ENCODE results near the gene SP140. TPM values are rescaled to one million over a fixed set of nuclear protein-coding genes. Genes with fewer than 3 reads are reported as not detected.
A peak's percentile ranks its signal among the peaks of the same experiment; 100 is the strongest.

Gene SP140
- total RNA-seq (100 to 1,000 TPM; 108 to 111 TPM), polyA plus RNA-seq (34.0 TPM)

- Mint-ChIP-seq H3K36me3 (peaks cover 5 to 22% (median 8%) of the 10 kb centered on the region in 3 donors), H3K9me3 (peaks cover 0 to 8% (median 3%) of the 10 kb centered on the region in 5 donors), H3K27ac (peak within 1 kb of the TSS; percentile 96 to 100 (median 98)), H3K4me1 (peaks cover 57 to 85% (median 74%) of the 10 kb centered on the region in 3 donors), H3K27me3 (no peaks in the 10 kb centered on the region), H3K4me3 (peak within 1 kb of the TSS; percentile 90 to 95 (median 91))
- no peaks in the 10 kb centered on the region for H3K27me3 ChIP-seq (ENCODE audit: insufficient read depth, low read length, poor library complexity, severe bottlenecking)
- H3K9me3 ChIP-seq (ENCODE audit: low read length) = peaks cover 7% of the 10 kb centered on the region
- POLR2A ChIA-PET = interaction anchor here (0.9 to 1.2 kb wide), 4 partner anchors 19 to 187 kb away, joined by 3 to 5 read pairs (median 4); partner anchors contain the start of gene SP140L
- CTCF ChIA-PET = interaction anchor here (0.6 to 0.8 kb wide), 2 partner anchors 185 to 599 kb away, joined by 3 read pairs; no protein-coding TSS in a partner anchor
- H3K4me3 ChIP-seq (ENCODE audit: low read length) = peak within 1 kb of the TSS; percentile 72
- H3K27ac ChIP-seq (ENCODE audit: low read depth, low read length) = peak within 1 kb of the TSS; percentile 77
- H3K36me3 ChIP-seq (ENCODE audit: insufficient read depth, low read length) = peaks cover 6% of the 10 kb centered on the region
- peaks cover 49% of the 10 kb centered on the region for H3K4me1 ChIP-seq (ENCODE audit: insufficient read depth, low read length)
- peak; percentile 66 to 89 (median 76) for DNase-seq
Observed at GRCh38 chr2:230225486-230225885, at the start of gene SP140. SP140 (plus strand) TSS chr2:230225736; CDS start chr2:230225845, 109 bp downstream.

GRCh38 chr2:230176996-230177395, 48.5 kb upstream of the SP140 start:
- DNase-seq = no peak
- H3K27me3 ChIP-seq (ENCODE audit: insufficient read depth, low read length, poor library complexity, severe bottlenecking) = no peaks in the 10 kb centered on the region
- H3K4me1 ChIP-seq (ENCODE audit: insufficient read depth, low read length) = no peaks in the 10 kb centered on the region
- peak overlapping the region in 5 of 8 donors; percentile 3 to 37 (median 14) for H3K27ac Mint-ChIP-seq
- H3K36me3 Mint-ChIP-seq = peaks cover 14 to 99% (median 42%) of the 10 kb centered on the region in 3 donors
- peaks cover 0 to 2% (median 0%) of the 10 kb centered on the region in 3 donors for H3K4me1 Mint-ChIP-seq
- ChIA-PET POLR2A (no interaction called here), CTCF (no interaction called here)
- H3K27me3 Mint-ChIP-seq = no peaks in the 10 kb centered on the region
- H3K27ac ChIP-seq (ENCODE audit: low read depth, low read length) = no peak overlapping the region
- peaks cover 47% of the 10 kb centered on the region for H3K36me3 ChIP-seq (ENCODE audit: insufficient read depth, low read length)
- H3K9me3 Mint-ChIP-seq = no peaks in the 10 kb centered on the region
- no peaks in the 10 kb centered on the region for H3K9me3 ChIP-seq (ENCODE audit: low read length)
- H3K4me3 Mint-ChIP-seq = no peak overlapping the region
- no peak overlapping the region for H3K4me3 ChIP-seq (ENCODE audit: low read length)

- H3K27me3 Mint-ChIP-seq = no peaks in the 10 kb centered on the region
- no peak for DNase-seq
- Histone ChIP-seq H3K4me1 (ENCODE audit: insufficient read depth, low read length) (no peaks in the 10 kb centered on the region), H3K27ac (ENCODE audit: low read depth, low read length) (no peak overlapping the region), H3K27me3 (ENCODE audit: insufficient read depth, low read length, poor library complexity, severe bottlenecking) (no peaks in the 10 kb centered on the region), H3K4me3 (ENCODE audit: low read length) (no peak overlapping the region), H3K9me3 (ENCODE audit: low read length) (no peaks in the 10 kb centered on the region), H3K36me3 (ENCODE audit: insufficient read depth, low read length) (peaks cover 50% of the 10 kb centered on the region)
- CTCF ChIA-PET = interaction anchor here (1.2 to 1.4 kb wide), 2 partner anchors 19 to 112 kb away, joined by 3 read pairs; no protein-coding TSS in a partner anchor
- H3K9me3 Mint-ChIP-seq = no peaks in the 10 kb centered on the region
- H3K4me1 Mint-ChIP-seq = peaks cover 0 to 2% (median 0%) of the 10 kb centered on the region in 3 donors
- POLR2A ChIA-PET = no interaction called here
- peak overlapping the region in 6 of 8 donors; percentile 6 to 92 (median 76) for H3K27ac Mint-ChIP-seq
- peaks cover 28 to 99% (median 50%) of the 10 kb centered on the region in 3 donors for H3K36me3 Mint-ChIP-seq
- no peak overlapping the region for H3K4me3 Mint-ChIP-seq
Observed at GRCh38 chr2:230178546-230179485, 46.7 kb upstream of the SP140 start.

GRCh38 chr2:230179907-230180306, 45.6 kb upstream of the SP140 start:
- no peak for DNase-seq
- Mint-ChIP-seq H3K27me3 (peaks cover 0 to 1% of the 10 kb centered on the region in 2 donors), H3K4me3 (no peak overlapping the region), H3K9me3 (no peaks in the 10 kb centered on the region), H3K4me1 (peaks cover 0 to 2% (median 0%) of the 10 kb centered on the region in 3 donors), H3K27ac (peak overlapping the region in 1 of 8 donors; percentile 61), H3K36me3 (peaks cover 31 to 99% (median 45%) of the 10 kb centered on the region in 3 donors)
- Histone ChIP-seq H3K27ac (ENCODE audit: low read depth, low read length) (no peak overlapping the region), H3K9me3 (ENCODE audit: low read length) (no peaks in the 10 kb centered on the region), H3K27me3 (ENCODE audit: insufficient read depth, low read length, poor library complexity, severe bottlenecking) (no peaks in the 10 kb centered on the region), H3K4me3 (ENCODE audit: low read length) (no peak overlapping the region), H3K36me3 (ENCODE audit: insufficient read depth, low read length) (peaks cover 50% of the 10 kb centered on the region), H3K4me1 (ENCODE audit: insufficient read depth, low read length) (no peaks in the 10 kb centered on the region)
- POLR2A ChIA-PET = no interaction called here
- CTCF ChIA-PET = no interaction called here

- peak overlapping the region in 2 of 8 donors; percentile 17 to 62 for H3K27ac Mint-ChIP-seq
- peaks cover 49% of the 10 kb centered on the region for H3K36me3 ChIP-seq (ENCODE audit: insufficient read depth, low read length)
- H3K4me1 Mint-ChIP-seq = peaks cover 0 to 5% (median 3%) of the 10 kb centered on the region in 3 donors
- H3K4me3 Mint-ChIP-seq = no peak overlapping the region
- no peaks in the 10 kb centered on the region for H3K4me1 ChIP-seq (ENCODE audit: insufficient read depth, low read length)
- peaks cover 0 to 1% of the 10 kb centered on the region in 2 donors for H3K27me3 Mint-ChIP-seq
- DNase-seq = no peak
- no peaks in the 10 kb centered on the region for H3K9me3 Mint-ChIP-seq
- H3K27me3 ChIP-seq (ENCODE audit: insufficient read depth, low read length, poor library complexity, severe bottlenecking) = no peaks in the 10 kb centered on the region
- H3K27ac ChIP-seq (ENCODE audit: low read depth, low read length) = no peak overlapping the region
- H3K4me3 ChIP-seq (ENCODE audit: low read length) = no peak overlapping the region
- H3K9me3 ChIP-seq (ENCODE audit: low read length) = no peaks in the 10 kb centered on the region
- ChIA-PET POLR2A (no interaction called here), CTCF (no interaction called here)
- H3K36me3 Mint-ChIP-seq = peaks cover 34 to 100% (median 43%) of the 10 kb centered on the region in 3 donors
Observed at GRCh38 chr2:230181195-230181594, 44.3 kb upstream of the SP140 start.

- Histone ChIP-seq H3K36me3 (ENCODE audit: insufficient read depth, low read length) (peaks cover 33% of the 10 kb centered on the region), H3K9me3 (ENCODE audit: low read length) (no peaks in the 10 kb centered on the region), H3K4me1 (ENCODE audit: insufficient read depth, low read length) (no peaks in the 10 kb centered on the region), H3K27ac (ENCODE audit: low read depth, low read length) (no peak overlapping the region), H3K27me3 (ENCODE audit: insufficient read depth, low read length, poor library complexity, severe bottlenecking) (no peaks in the 10 kb centered on the region), H3K4me3 (ENCODE audit: low read length) (no peak overlapping the region)
- H3K9me3 Mint-ChIP-seq = peaks cover 0 to 3% (median 0%) of the 10 kb centered on the region in 5 donors
- H3K4me3 Mint-ChIP-seq = no peak overlapping the region
- peak overlapping the region in 4 of 8 donors; percentile 9 to 72 (median 20) for H3K27ac Mint-ChIP-seq
- peaks cover 0 to 1% of the 10 kb centered on the region in 2 donors for H3K27me3 Mint-ChIP-seq
- H3K36me3 Mint-ChIP-seq = peaks cover 34 to 77% (median 38%) of the 10 kb centered on the region in 3 donors
- DNase-seq = no peak
- POLR2A ChIA-PET = no interaction called here
- H3K4me1 Mint-ChIP-seq = peaks cover 2 to 9% (median 3%) of the 10 kb centered on the region in 3 donors
- CTCF ChIA-PET = no interaction called here
Observed at GRCh38 chr2:230184727-230185578, 40.6 kb upstream of the SP140 start.

- H3K36me3 Mint-ChIP-seq = peaks cover 18 to 82% (median 36%) of the 10 kb centered on the region in 3 donors
- H3K27me3 Mint-ChIP-seq = no peaks in the 10 kb centered on the region
- no peaks in the 10 kb centered on the region for H3K4me1 ChIP-seq (ENCODE audit: insufficient read depth, low read length)
- no peak overlapping the region for H3K4me3 ChIP-seq (ENCODE audit: low read length)
- CTCF ChIA-PET = interaction anchor here (0.7 to 2.0 kb wide), 6 partner anchors 17 to 596 kb away, joined by 3 to 8 read pairs (median 4); partner anchors contain the start of gene SP110
- H3K27me3 ChIP-seq (ENCODE audit: insufficient read depth, low read length, poor library complexity, severe bottlenecking) = no peaks in the 10 kb centered on the region
- POLR2A ChIA-PET = interaction anchor here (0.9 kb wide), 1 partner anchor 17 kb away, joined by 3 read pairs; no protein-coding TSS in a partner anchor
- peaks cover 9 to 29% (median 24%) of the 10 kb centered on the region in 3 donors for H3K4me1 Mint-ChIP-seq
- H3K36me3 ChIP-seq (ENCODE audit: insufficient read depth, low read length) = peaks cover 82% of the 10 kb centered on the region
- no peak overlapping the region for H3K4me3 Mint-ChIP-seq
- H3K9me3 ChIP-seq (ENCODE audit: low read length) = no peaks in the 10 kb centered on the region
- no peaks in the 10 kb centered on the region for H3K9me3 Mint-ChIP-seq
- H3K27ac Mint-ChIP-seq = peak overlapping the region; percentile 12 to 89 (median 58)
- DNase-seq = no peak
- H3K27ac ChIP-seq (ENCODE audit: low read depth, low read length) = no peak overlapping the region
Observed at GRCh38 chr2:230202430-230203109, 23.0 kb upstream of the SP140 start.
